Upper lobe of left lung (tissue), 6 donors: ENCODE measurements around the gene SPRTN. TPM values are rescaled to one million over a fixed set of nuclear protein-coding genes. Genes with fewer than 3 reads are reported as not detected.
A peak's percentile ranks its signal among the peaks of the same experiment; 100 is the strongest.

Experiments used
- ATAC-seq, 2 donors: fragments of 200-7000 bp; cut with Tn5 transposase; one replicate each; pipeline ENCODE4 v1.9.1; 2022; ENCODE audit warnings: mild to moderate bottlenecking in 2 of 2, moderate library complexity in 2 of 2; ENCODE audit not compliant: low FRiP score in 2 of 2
- DNase-seq, 2 donors: peaks; one replicate each; pipeline ENCODE4 v3.0.0-alpha.2; 2019 to 2020
- H3K27ac ChIP-seq, 4 donors: fragments of 200-600 bp; sonication (generic); one replicate each; pipeline ENCODE4 v1.5.1; 2016 to 2019
- H3K27me3 ChIP-seq, 4 donors: fragments of 200-600 bp; sonication (generic); one replicate each; pipeline ENCODE4 v1.5.1; 2017 to 2019
- H3K36me3 ChIP-seq, 4 donors: fragments of 200-600 bp; sonication (generic); one replicate each; pipeline ENCODE4 v1.5.1; 2016 to 2019
- H3K4me1 ChIP-seq, 4 donors: fragments of 200-600 bp; sonication (generic); one replicate each; pipeline ENCODE4 v1.5.1; 2018 to 2019
- H3K4me3 ChIP-seq, 4 donors: fragments of 200-600 bp; sonication (generic); one replicate each; pipeline ENCODE4 v1.5.1; 2017 to 2019; ENCODE audit warnings: mild to moderate bottlenecking in 2 of 4, moderate library complexity in 1 of 4
- H3K9me3 ChIP-seq, 4 donors: fragments of 200-600 bp; sonication (generic); one replicate each; pipeline ENCODE4 v1.5.1; 2018 to 2019
- EP300 ChIP-seq, 4 donors: sonication (generic); formaldehyde crosslinking; IDR thresholded peaks; one replicate each; pipeline ENCODE4 v1.5.1; 2017; ENCODE audit warnings: antibody characterized with exemption in 4 of 4, control low read depth in 2 of 4
- POLR2A ChIP-seq, 4 donors: fragments of 450-650 bp; IDR thresholded peaks; one replicate each; pipeline ENCODE4 v1.5.1; 2016 to 2017; ENCODE audit warnings: antibody characterized with exemption in 4 of 4, mild to moderate bottlenecking in 2 of 4
- POLR2AphosphoS5 ChIP-seq, 2 donors: sonication (generic); formaldehyde crosslinking; IDR thresholded peaks; one replicate each; pipeline ENCODE4 v1.5.1; 2017; ENCODE audit warnings: antibody characterized with exemption in 2 of 2
- WGBS, 2 donors: methylation state at CpG; one replicate each; pipeline ENCODE4 v1.1.5; 2017 to 2018; 5-methylcytosine and 5-hydroxymethylcytosine counted together
- total RNA-seq, 6 donors: library from RNA; depleted of rRNA in 4 of 6; stranded (reverse); fragments of >200 nt in 4 of 6; gene quantifications; one replicate each; pipeline versions ENCODE4 v1.1.0 to v1.2.1, GENCODE V29; 2016 to 2021
- TF ChIP-seq, protein P1 (sequence below), 6 experiments: fragments of 450-650 bp in 4 of 6; fragments of 200-600 bp in 2 of 6; sonication (generic) in 2 of 6; IDR thresholded peaks; one replicate each; pipeline ENCODE4 v1.5.1; 2016 to 2019; ENCODE audit warnings: antibody characterized with exemption in 6 of 6
- donor health status: DM: no; HTN: no; CAD: no; lungs with moderate emphysema.
- donor health status: DM: no; HTN: yes; CAD: no; lungs with severe emphysema.

Gene SPRTN
- total RNA-seq, 6 donors from 2014 or later = 8.8 to 30.9 (median 17.2) TPM

DNA sequence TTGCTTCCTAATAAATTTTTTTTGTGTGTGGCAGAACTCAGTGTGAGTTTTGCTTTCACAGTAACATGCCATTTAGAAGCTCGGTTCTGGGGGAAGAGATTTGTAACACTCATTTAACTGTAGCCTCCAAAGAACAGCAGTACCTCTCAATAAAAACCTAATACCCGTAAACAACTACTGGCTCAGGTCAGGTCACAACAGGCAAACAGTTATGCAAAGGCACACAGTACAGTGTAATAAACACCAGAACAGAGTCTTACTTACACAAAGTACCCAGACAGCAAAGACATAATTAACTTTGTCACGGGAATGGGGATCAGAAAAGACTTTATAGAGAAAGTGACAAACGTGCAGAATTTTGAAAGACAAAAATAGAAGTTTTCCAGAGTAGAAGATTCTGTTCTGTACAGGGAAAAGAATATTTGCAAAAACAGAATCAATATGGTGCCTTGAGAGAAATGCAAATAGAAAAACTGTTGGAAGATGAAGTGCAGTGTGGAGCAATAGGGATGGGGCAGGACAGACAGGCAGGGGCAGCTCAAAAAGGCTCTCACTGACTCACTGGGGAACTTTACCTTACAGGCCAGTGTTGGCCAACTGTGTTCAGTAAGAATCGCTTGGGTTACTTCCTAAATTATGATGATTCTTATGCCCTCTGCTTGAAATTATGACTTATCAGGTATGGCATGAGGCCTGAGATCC is 45.2 kb downstream of the SPRTN start:
- Histone ChIP-seq H3K27ac (no peak overlapping the region), H3K36me3 (no peaks in the 10 kb centered on the region), H3K4me3 (no peak overlapping the region), H3K4me1 (peaks cover 0 to 15% (median 9%) of the 10 kb centered on the region in 4 donors), H3K9me3 (no peaks in the 10 kb centered on the region), H3K27me3 (no peaks in the 10 kb centered on the region)
- WGBS, 2 donors = 74 to 75% methylated on average over 5 of the region's 5 CpGs
- DNase-seq (no peak), ATAC-seq (peak in 1 of 2 donors; percentile 48)
- no peak for TF ChIP-seq POLR2AphosphoS5 (IDR thresholded peaks at IDR 0.05)
- TF ChIP-seq, protein P1, sequence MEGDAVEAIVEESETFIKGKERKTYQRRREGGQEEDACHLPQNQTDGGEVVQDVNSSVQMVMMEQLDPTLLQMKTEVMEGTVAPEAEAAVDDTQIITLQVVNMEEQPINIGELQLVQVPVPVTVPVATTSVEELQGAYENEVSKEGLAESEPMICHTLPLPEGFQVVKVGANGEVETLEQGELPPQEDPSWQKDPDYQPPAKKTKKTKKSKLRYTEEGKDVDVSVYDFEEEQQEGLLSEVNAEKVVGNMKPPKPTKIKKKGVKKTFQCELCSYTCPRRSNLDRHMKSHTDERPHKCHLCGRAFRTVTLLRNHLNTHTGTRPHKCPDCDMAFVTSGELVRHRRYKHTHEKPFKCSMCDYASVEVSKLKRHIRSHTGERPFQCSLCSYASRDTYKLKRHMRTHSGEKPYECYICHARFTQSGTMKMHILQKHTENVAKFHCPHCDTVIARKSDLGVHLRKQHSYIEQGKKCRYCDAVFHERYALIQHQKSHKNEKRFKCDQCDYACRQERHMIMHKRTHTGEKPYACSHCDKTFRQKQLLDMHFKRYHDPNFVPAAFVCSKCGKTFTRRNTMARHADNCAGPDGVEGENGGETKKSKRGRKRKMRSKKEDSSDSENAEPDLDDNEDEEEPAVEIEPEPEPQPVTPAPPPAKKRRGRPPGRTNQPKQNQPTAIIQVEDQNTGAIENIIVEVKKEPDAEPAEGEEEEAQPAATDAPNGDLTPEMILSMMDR (IDR thresholded peaks at IDR 0.05) = no peak
- TF ChIP-seq POLR2A (IDR thresholded peaks at IDR 0.05) = no peak
- no peak for TF ChIP-seq EP300 (IDR thresholded peaks at IDR 0.05)

GRCh38 chr1:231384696-231385415 is 46.8 kb downstream of the SPRTN start:
- no peaks in the 10 kb centered on the region for H3K27me3 ChIP-seq
- H3K9me3 ChIP-seq = no peaks in the 10 kb centered on the region
- peaks cover 0 to 15% (median 10%) of the 10 kb centered on the region in 4 donors for H3K4me1 ChIP-seq
- no peak overlapping the region for H3K27ac ChIP-seq
- 96 to 97% methylated on average over 6 of the region's 6 CpGs for WGBS, 2 donors
- no peak for ATAC-seq
- H3K36me3 ChIP-seq = no peaks in the 10 kb centered on the region
- no peak overlapping the region for H3K4me3 ChIP-seq
- DNase-seq = no peak
- TF ChIP-seq, protein P1 (IDR thresholded peaks at IDR 0.05) = no peak
- TF ChIP-seq POLR2AphosphoS5 (IDR thresholded peaks at IDR 0.05) (no peak), POLR2A (IDR thresholded peaks at IDR 0.05) (no peak), EP300 (IDR thresholded peaks at IDR 0.05) (no peak)

DNA sequence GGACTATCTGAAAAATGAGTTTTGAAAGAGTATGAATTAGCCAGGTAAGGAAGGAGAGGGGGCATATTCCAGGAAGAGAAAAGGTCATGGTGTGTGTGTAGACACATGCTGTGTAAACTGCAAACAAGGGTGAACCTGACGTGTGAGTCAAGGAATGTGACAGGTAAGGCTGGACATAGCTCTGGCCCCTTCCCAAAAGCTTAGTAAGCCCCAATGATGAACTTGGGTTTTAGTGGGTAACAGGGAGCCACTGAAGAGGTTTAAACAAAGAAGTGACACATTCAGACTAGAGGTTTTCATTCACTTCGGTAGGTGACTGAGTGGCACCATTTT is 47.3 kb downstream of the SPRTN start:
- ATAC-seq = peak in 1 of 2 donors; percentile 36

GRCh38 chr1:231386466-231386865 is 48.4 kb downstream of the SPRTN start:
- no peaks in the 10 kb centered on the region for H3K27me3 ChIP-seq
- no peak for DNase-seq
- H3K4me1 ChIP-seq = peaks cover 0 to 15% (median 10%) of the 10 kb centered on the region in 4 donors
- H3K36me3 ChIP-seq = no peaks in the 10 kb centered on the region
- H3K9me3 ChIP-seq = no peaks in the 10 kb centered on the region
- no peak overlapping the region for H3K4me3 ChIP-seq
- no peak overlapping the region for H3K27ac ChIP-seq
- TF ChIP-seq, protein P1 (IDR thresholded peaks at IDR 0.05) = no peak
- TF ChIP-seq EP300 (IDR thresholded peaks at IDR 0.05) (no peak), POLR2AphosphoS5 (IDR thresholded peaks at IDR 0.05) (no peak), POLR2A (IDR thresholded peaks at IDR 0.05) (no peak)
- ATAC-seq = no peak

More for the DNA sequence above, 47.3 kb downstream of the SPRTN start:
- Histone ChIP-seq H3K4me3 (no peak overlapping the region), H3K36me3 (no peaks in the 10 kb centered on the region), H3K27ac (no peak overlapping the region), H3K27me3 (no peaks in the 10 kb centered on the region), H3K4me1 (peaks cover 0 to 15% (median 10%) of the 10 kb centered on the region in 4 donors), H3K9me3 (no peaks in the 10 kb centered on the region)
- no peak for TF ChIP-seq POLR2AphosphoS5 (IDR thresholded peaks at IDR 0.05)
- TF ChIP-seq EP300 (IDR thresholded peaks at IDR 0.05) = no peak
- TF ChIP-seq, protein P1 (IDR thresholded peaks at IDR 0.05) = no peak
- TF ChIP-seq POLR2A (IDR thresholded peaks at IDR 0.05) = no peak
- no peak for DNase-seq
- 70 to 83% methylated on average over 2 of the region's 2 CpGs for WGBS, 2 donors
